Measurements from ENCODE around the gene KRT39. TPM values are rescaled to one million over a fixed set of nuclear protein-coding genes. Genes with fewer than 3 reads are reported as not detected.
"Not testable (repeated sequence)": the region's sequence is repeated elsewhere in the genome, so short reads cannot be mapped to it uniquely, and the experiment has no call there.

KRT39 gene
- total RNA-seq: not detected

DNA sequence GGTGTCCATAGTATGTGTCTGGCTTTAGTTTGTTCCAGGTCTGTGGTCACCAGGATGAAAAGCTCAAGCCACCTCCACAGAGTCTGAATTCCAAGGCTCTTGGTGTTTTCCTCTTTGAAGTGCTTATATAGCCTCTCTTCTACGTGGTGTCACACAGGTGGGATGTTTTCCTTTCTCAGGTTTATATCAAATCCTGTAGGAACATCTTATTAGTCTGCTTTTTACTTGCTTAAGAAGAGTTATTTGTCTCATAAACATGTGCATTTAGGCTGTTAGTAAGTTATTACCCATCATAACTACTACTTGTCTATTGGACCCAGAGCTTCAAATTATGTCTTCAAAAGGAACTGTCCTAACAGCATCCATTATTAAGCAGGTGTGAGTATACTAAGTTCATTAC is at the start of gene KRT39:
KRT39 (minus strand) TSS at position 101 of the 400 bp plus-strand sequence; CDS start at position 9, 92 bp downstream.
- no peak for DNase-seq (ENCODE audit: low spot score)

DNA sequence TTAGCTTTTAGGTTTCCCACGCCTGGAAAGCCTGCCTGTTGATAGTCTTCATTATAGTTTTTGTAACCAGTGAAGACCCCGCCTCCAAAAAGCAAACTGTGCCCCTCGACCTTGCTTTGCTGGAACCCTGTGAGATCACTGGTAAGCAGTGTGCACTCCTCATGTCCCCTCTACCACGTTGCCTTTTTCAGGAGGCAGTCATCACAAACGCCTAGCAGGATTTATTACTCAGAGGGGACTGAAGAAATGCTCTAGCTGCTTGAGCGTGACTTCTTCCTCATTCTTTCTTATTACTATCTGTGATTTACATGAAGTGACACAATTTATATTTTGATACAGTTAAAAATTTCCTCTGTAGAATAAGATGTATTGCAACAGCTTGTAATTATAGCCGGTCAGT is 48.7 kb upstream of the KRT39 start:
- no peak for DNase-seq (ENCODE audit: low spot score)

DNA sequence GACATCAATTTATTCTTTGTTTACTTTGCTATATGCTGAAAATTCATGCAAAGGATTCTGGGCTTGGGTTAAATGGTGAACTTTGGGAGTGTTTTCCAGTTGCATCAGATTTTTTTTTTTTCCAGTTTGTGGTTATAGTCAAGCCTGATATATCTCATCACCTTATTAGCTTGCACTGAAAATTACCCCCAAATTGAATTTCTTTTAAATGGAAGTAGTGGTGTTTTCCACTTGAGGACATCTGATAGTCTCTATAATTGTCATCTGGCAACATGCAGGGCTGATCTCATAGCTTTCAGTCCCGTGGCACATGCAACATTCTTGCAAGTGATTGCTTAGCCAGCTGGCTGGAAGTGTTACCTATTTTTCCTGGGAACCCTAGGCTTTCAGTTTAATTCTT is 46.9 kb upstream of the KRT39 start:
- no peak for DNase-seq (ENCODE audit: low spot score)

DNA sequence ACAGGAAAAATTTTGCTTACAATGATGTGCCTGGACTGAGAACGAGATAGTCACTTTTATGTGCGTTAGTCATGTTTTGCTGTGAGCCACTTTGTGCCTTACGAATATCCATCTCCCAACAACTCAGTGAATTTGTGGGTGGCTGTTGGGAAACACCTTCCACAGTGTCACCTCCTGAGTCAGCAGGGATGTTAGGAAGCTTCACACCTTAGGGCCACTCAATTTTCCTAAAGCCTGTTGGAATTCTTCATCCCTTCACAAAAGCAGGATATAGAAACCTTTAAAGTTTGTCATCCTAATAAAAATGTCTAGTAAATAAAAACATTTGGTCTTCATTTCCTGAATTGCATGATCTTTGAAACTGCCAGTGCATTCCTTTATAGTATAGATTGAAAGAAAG is 46.4 kb upstream of the KRT39 start:
- no peak for DNase-seq (ENCODE audit: low spot score)

DNA sequence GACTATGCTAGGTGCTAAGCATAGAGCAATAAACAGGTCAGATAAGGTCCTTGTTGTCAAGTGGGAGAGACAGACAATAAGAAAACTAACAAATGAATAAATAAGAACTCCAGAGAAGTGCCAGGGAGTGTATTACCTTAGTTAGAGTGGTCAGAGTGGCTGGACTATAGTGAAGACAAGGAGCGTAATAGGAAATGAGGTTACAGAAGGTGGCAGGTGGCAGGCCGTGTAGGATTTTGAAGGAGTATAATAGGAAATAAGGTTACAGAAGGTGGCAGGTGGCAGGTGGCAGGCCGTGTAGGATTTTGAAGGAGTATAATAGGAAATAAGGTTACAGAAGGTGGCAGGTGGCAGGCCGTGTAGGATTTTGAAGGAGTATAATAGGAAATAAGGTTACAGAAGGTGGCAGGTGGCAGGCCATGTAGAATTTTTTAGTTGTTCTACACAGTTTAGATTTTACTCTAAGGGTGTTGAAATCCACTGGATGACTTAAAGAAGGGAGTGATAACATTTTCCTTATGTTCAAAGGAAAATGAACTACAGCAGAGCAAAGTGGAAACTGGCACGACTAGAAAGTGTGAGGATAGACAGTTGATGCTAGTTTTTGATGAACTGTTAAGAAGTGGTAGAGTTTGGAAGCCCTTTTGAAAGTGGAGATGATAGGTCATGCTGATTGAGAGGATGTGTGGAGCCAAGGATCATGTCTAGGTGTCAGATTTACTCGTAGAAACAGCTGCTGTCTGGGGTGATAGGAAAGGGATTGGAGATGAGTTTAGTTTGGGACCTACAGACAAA is 45.8 kb upstream of the KRT39 start:
- no peak for DNase-seq (ENCODE audit: low spot score)

DNA sequence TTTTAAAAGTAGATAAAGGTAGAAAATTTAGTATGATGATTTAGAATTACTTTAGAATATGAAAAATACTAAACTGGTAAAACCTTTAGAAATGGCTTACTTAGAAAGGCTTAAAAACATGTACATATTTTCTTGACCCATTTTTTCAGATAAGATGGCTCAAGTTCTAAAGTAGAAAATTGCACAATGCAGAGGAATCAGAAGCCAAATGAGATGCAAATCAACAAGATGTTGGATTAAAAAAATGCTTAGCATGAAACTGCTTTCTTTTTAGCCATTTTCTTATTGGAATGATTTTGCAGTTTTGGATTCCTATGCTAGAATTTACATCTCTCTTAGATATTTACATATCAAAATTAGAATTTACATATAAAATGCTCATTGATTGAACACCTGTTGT is 43.7 kb upstream of the KRT39 start:
- DNase-seq (ENCODE audit: low spot score): no peak

DNA sequence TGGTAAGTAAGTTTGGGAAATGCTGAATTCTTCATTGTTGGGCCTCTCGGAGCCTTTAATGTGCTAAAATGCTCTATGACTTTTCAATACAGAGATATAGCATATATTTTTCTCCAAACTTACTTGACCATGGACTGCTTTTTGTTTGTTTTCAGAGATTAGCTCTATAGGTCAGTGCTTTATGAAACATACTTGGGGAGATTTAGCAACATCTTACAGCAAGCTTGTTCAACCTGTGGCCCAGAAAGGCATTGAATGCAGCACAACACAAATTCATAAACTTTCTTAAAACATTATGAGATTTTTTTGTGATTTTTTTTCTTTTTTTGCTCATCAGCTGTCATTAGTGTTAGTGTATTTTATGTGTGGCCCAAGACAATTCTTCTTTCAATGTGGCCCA is 43.2 kb upstream of the KRT39 start:
- no peak for DNase-seq (ENCODE audit: low spot score)

DNA sequence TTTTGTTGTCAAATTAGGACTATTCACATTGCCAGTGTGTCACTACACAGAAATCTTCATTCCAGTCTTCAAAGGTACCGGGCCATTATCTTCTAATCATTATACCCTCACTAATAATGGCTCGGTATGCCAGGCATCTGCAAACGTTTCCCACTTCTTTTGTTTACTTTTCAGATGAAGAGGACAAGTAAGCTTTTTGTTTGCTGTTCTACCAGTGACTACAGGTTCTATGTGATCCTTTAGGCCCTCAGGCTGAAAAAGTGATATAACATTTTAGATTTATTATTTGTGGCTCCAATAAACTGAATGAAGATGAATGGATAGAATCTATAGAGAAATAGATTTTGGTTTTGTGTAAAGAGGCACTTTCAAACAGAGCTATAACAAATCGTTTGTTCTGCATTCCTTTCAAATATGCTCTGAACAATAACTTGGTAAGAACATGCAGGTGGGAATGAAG is 42.6 kb upstream of the KRT39 start:
- no peak for DNase-seq (ENCODE audit: low spot score)

DNA sequence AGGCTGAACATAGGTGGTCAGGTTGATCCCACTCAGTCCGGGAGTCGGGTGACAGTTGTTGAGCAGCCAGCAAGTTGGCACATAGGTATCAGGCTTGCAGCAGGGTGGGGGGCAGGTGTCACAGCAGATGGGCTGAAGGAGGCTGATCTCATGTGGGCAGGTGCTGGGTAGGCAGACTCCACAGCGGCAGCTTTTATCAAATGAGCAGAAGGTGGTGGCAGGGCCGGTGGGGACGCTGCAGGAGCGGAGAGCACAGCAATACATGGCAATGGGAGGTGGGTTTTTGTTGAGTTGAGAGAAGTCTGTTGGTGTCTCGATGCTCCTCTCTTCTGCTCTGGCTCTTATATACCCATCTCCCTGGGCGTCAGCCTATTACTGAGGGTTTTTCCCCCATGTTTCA is 42.1 kb upstream of the KRT39 start, which contains the start of gene KRTAP3-1:
KRTAP3-1 (minus strand) TSS at position 318 of the 400 bp plus-strand sequence; CDS start at position 264, 54 bp downstream.
- no peak for DNase-seq (ENCODE audit: low spot score)

DNA sequence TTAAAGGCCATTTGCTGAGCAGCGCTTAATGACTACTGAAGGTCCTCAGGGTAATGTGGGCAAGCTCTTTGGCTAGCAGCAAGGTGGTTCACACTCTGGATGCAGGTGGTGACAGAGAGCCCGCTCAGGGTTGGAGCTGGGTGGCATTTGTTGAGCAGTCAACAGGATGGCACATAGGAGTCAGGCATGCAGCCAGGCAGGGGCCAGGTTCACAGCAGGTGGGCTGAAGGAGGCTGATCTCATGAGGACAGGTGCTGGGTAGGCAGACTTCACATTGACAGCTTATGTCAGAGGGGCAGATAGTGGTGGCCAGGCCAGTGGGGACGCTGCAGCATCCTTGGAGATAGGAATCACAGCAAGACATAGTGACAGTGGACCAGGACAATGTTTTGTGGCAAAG is 37.6 kb upstream of the KRT39 start:
- no peak for DNase-seq (ENCODE audit: low spot score)

DNA sequence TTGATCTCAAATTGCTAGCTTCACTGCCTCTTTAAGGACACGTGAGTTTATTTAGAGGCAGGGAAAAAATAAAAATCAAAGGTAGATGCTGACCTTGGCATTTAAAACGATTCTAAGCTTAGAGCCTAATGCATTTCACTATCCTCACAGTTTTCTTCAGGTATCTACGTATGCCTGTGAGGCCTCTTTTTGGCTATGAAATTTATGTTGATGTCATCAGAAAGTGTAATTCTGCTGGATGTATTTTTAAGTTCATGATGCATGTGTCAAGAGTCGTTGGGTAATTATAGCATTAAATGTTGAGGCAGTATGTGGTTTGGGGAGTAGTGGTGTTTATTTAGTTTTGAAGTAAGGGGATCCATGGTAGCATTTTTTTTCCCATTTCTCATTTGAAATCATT is 37.2 kb upstream of the KRT39 start:
- no peak for DNase-seq (ENCODE audit: low spot score)

DNA sequence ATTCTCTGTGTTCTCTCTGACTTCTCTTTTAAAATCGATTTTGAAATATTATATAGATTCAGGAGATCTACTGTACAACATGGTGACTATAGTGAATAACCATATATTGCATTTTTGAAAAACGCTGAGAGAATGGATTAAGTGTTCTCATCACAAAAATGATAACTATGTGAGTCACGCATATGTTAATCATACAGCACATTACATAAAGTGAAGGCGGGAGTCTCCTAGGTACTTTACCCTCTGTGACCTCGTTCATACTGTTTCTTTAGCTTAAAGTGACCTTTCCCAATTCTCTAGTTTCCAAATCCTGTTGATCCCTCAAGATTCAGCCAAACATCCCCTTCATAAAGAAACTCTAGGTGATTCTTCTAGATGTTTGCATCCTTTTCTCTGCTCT is 36.1 kb upstream of the KRT39 start:
- no peak for DNase-seq (ENCODE audit: low spot score)

DNA sequence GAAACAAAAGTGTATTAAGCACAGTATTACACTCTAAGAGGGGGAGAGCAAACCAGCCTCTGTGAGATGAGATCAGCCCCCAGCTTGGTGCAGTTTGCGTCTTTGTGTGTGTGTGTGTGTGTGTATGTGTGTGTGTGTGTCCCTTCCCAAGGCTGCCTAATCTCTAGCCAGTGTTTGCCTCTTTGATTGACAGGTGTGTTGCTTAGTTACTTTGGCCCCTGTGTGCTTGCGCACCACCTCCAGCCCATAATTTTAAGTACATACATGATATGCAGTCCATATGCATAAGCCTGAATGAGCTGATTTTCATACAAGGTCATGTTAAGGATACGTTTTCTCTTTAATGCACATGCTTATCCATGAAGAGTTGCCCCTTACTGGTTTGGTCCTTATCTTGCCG is 35.0 kb upstream of the KRT39 start:
- DNase-seq (ENCODE audit: low spot score): no peak

DNA sequence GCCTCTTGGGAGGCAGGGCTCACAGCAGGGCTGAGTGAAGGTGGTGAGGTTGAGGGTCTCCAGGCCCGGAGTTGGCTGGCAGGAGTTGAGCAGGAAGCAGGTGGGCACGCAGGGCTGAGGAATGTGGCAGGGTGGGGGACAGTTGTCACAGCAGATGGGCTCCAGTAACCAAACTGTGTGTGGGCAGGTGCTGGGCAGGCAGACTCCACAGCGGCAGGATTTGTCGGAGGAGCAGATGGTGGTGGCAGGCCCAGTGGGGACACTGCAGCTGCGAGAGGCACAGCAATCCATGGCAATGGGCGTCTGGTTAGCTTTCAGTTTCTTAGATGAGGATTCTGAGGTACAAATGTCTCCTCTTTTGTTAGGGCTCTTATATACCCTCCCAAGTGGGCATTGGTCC is 32.8 kb upstream of the KRT39 start, which contains the start of gene KRTAP3-2:
KRTAP3-2 (minus strand) TSS at position 344 of the 400 bp plus-strand sequence; CDS start at position 291, 53 bp downstream.
- not testable (repeated sequence) for DNase-seq (ENCODE audit: low spot score)

DNA sequence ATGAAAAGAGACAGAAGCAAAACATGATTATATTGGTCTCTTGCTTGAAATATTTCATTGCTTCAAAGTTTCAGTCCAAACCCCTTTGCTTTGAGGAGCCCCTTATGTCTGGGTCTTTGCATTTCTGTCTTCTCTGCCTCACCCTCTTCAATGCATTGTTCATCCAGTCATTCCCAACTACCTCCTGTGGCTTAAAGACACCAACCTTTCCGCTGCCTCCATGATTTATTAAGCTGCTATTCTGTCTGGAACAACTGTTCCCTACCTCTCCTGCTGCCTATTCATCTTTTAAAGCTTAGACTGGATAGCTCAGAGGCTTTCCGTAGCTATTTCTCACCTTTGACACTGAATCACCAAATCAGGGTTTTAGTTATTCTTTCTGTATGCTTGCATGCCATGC is 30.6 kb upstream of the KRT39 start:
- DNase-seq (ENCODE audit: low spot score): no peak

DNA sequence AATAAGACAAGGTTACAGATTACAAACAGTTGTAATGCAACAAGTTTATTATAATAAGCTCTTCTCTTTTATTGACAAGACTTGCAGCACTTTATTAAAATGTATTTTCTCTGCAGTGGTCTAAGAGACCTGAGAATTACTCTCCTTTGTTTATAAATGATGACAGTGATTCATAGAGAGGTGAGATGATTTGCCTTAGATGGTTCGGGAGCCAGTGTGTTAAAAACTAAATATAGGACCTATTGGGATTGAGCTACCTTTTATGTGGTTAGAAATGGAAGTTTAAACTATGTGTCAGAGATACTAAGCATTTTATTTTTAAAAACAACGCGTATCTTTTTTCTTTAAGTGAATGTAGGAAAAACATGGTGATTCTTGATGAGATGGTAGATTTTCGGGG is 30.1 kb upstream of the KRT39 start:
- no peak for DNase-seq (ENCODE audit: low spot score)

DNA sequence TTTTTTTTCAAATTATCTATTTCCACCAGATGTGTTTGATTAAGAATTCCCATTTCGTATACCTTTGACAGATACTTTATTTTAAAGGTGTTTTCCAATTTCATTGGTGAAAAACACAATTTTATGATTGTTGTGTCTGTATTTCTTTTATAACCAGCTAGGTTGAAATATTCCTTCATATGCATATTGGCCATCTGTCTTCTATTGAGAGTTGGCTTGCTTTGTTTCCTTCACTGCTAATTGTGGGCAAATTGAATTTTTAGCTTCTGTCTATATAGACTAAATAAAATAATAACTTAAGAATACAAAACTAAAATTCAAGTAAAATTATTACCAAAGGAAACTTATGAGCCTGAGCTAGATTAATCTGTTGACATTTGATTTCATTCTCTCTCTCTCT is 28.4 kb upstream of the KRT39 start:
- no peak for DNase-seq (ENCODE audit: low spot score)

DNA sequence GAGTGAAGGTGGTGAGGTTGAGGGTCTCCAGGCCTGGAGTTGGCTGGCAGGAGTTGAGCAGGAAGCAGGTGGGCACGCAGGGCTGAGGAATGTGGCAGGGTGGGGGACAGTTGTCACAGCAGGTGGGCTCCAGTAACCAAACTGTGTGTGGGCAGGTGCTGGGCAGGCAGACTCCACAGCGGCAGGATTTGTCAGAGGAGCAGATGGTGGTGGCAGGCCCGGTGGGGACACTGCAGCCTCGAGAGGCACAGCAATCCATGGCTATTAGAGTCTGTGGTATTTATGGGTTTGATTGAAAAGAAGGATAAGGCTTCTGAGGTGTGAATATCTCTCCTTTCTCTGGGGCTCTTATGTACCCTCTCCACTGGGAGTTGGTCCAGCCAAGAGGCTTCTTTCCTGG is 27.1 kb upstream of the KRT39 start, which contains the start of gene KRTAP3-3:
KRTAP3-3 (minus strand) TSS at position 326 of the 400 bp plus-strand sequence; CDS start at position 259, 67 bp downstream.
- DNase-seq (ENCODE audit: low spot score): no peak

DNA sequence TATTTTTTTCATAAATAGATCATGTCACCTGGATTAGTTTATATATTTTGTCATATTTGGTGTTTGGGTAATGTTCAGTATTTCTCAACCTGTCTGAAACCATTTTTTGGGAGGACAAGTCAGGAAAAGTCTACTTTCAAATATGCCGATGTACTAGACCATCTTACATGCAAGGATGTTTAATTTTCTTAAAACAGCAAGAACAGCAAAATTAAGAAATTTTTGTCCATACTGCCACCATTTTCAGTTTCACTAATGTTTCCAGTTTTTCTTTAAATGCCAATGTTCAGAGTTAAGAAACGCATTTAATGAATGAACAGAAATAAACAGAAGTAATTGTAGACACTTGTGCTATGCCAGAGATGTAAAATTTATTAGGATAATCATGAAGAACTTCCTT is 26.3 kb upstream of the KRT39 start:
- no peak for DNase-seq (ENCODE audit: low spot score)

DNA sequence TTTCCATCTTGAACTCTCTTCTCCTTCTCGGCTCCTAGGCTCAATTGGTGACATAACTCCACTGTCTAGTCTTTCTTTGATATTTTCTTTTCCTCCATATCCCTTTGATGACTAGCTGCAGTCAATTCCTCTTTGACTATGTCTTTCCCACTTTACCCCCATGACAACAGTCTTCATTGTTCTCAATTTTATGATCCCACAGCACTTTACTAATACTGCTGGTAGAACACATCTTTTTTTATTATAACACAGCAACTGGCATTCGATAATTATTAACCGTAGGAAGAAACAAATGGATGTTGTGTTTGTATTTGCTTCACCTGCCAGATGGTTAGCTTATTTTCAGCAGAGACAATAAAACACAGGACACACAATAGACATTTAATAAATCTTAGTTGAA is 25.9 kb upstream of the KRT39 start:
- no peak for DNase-seq (ENCODE audit: low spot score)

DNA sequence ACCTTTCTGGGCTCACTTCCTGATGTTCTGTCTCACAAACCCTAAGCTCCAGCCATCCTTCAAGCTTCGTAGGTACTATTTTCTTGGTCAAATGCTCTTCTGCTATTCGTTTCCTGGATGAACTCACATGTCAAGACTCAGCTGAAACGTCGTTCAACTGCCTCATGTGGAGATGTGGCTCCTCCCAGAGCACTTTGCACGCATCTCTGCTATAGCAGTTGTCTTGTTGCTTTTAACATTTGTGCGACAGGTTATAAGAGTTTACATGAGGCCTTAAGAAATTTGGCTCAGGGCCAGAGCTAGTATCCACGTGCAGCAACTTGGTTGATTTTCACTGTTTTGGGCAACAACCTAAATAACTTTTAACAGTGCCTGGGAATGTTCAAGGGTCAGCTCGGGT is 20.2 kb upstream of the KRT39 start:
- no peak for DNase-seq (ENCODE audit: low spot score)

DNA sequence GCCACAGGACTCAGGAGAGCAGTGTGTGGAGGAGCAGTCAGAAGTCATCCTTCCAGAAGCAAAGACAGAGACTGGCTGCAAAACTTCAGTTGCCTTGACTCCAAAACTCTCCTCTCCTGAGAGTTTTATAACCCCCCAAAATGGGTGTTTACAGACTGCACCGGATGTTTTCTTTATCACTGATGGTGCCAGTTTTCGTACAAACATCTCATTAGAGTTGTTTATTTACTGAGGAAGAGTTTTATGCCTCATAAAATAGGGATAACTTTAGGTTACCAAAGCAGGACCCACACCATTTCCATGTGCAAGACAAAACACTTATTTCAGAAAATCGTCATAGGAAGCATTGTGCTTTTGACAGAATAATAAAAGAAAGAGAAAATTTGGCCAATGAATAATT is 17.5 kb upstream of the KRT39 start, which contains the start of gene KRT40:
KRT40 (minus strand) TSS at position 101 of the 400 bp plus-strand sequence; CDS start at position 48, 53 bp downstream.
- no peak for DNase-seq (ENCODE audit: low spot score)

DNA sequence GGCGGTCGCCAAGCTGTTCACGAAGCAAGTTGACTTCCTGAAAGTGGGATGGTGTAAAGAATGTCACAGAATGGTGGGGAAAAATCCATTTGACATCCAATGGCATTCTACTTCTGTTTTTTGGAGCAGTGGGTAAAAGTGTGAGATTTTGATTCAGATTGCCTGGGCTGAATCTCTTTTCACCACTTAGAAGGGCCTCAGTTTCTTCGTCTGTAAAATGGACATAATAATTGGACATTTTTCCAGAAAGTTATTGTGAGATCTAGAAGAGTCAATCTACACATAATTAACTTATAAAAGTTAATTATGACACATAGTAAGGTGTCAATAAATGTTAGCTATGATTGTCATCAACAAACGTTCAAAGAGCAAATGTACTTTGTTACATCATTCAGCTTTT is 14.4 kb upstream of the KRT39 start:
- no peak for DNase-seq (ENCODE audit: low spot score)

Data from mucosa of gallbladder (tissue), 1 donor.